Left ventricle myocardium inferior (tissue), 1 donor: ENCODE measurements around the gene SYTL3. TPM values are rescaled to one million over a fixed set of nuclear protein-coding genes. Genes with fewer than 3 reads are reported as not detected.

ENCODE experiments used
- DNase-seq: peaks from one replicate; pipeline ENCODE4 v3.0.0-alpha.2; 2020
- H3K27ac ChIP-seq: fragments of 200-600 bp; replicated peaks from 2 replicates; pipeline ENCODE4 v1.8.0; 2021
- H3K27me3 ChIP-seq: fragments of 200-600 bp; 2 replicates; pipeline ENCODE4 v1.8.0; 2021; ENCODE audit warnings: low read depth
- H3K36me3 ChIP-seq: fragments of 200-600 bp; 2 replicates; pipeline ENCODE4 v1.8.0; 2021
- H3K4me1 ChIP-seq: fragments of 200-600 bp; 2 replicates; pipeline ENCODE4 v1.8.0; 2021
- H3K4me3 ChIP-seq: fragments of 200-600 bp; 2 replicates; pipeline ENCODE4 v1.8.0; 2021; ENCODE audit warnings: mild to moderate bottlenecking, moderate library complexity
- H3K9me3 ChIP-seq: fragments of 200-600 bp; replicated peaks from 2 replicates; pipeline ENCODE4 v1.8.0; 2021
- CTCF ChIP-seq: fragments of 200-600 bp; IDR thresholded peaks from 2 replicates; pipeline ENCODE4 v1.8.0; 2021; ENCODE audit warnings: antibody characterized with exemption, mild to moderate bottlenecking, borderline replicate concordance
- intact Hi-C: fragments of 100-400 bp; cut with micrococcal nuclease; formaldehyde crosslinking; loops from one replicate; pipeline ENCODE4 v1.11.0; 2022
- microRNA-seq: library from miRNA; unstranded; fragments of <30 nt; microRNA quantifications from one replicate; pipeline ENCODE4 v1.2.0, GENCODE V29; 2020
- total RNA-seq: library from RNA; stranded (reverse); fragmentation: NEBNext Ultra II Directional; extraction: Animal tissue kit (Norgen Biotek cat#: 25700); gene quantifications from one replicate; pipeline ENCODE4 v1.2.1, GENCODE V29; 2021
- donor health status: DM: no; HTN: yes; CAD: no; lungs with severe emphysema.

Gene SYTL3
- total RNA-seq, 1 donor from 2014 or later = 11.2 TPM

- DNase-seq = no peak
- no peak for TF ChIP-seq CTCF
- H3K9me3 ChIP-seq = no peaks in the 10 kb centered on the region
- H3K27ac ChIP-seq = peak overlapping the region; percentile 48
- H3K36me3 ChIP-seq = peaks cover 8% of the 10 kb centered on the region
- H3K4me3 ChIP-seq = no peak overlapping the region
- no peaks in the 10 kb centered on the region for H3K27me3 ChIP-seq
- intact Hi-C loops = no loop called here
- peaks cover 94% of the 10 kb centered on the region for H3K4me1 ChIP-seq
Measured at GRCh38 chr6:158808442-158808833, 158.6 kb downstream of the SYTL3 start.

- TF ChIP-seq CTCF = no peak
- H3K27ac ChIP-seq = peak overlapping the region; percentile 48
- no peak overlapping the region for H3K4me3 ChIP-seq
- intact Hi-C loops = no loop called here
- H3K27me3 ChIP-seq = no peaks in the 10 kb centered on the region
- no peak for DNase-seq
- H3K4me1 ChIP-seq = peaks cover 95% of the 10 kb centered on the region
- peaks cover 8% of the 10 kb centered on the region for H3K36me3 ChIP-seq
- no peaks in the 10 kb centered on the region for H3K9me3 ChIP-seq
Measured at GRCh38 chr6:158808941-158809678, 159.3 kb downstream of the SYTL3 start.

GRCh38 chr6:158810155-158811095 is 160.6 kb downstream of the SYTL3 start:
- peaks cover 8% of the 10 kb centered on the region for H3K36me3 ChIP-seq
- H3K9me3 ChIP-seq = no peaks in the 10 kb centered on the region
- peaks cover 98% of the 10 kb centered on the region for H3K4me1 ChIP-seq
- peak overlapping the region; percentile 8 for H3K4me3 ChIP-seq
- peak overlapping the region; percentile 33 for H3K27ac ChIP-seq
- no peaks in the 10 kb centered on the region for H3K27me3 ChIP-seq
- no peak for DNase-seq
- no peak for TF ChIP-seq CTCF
- intact Hi-C loops = no loop called here

- H3K27me3 ChIP-seq = no peaks in the 10 kb centered on the region
- peaks cover 100% of the 10 kb centered on the region for H3K4me1 ChIP-seq
- intact Hi-C loops = no loop called here
- TF ChIP-seq CTCF = no peak
- peaks cover 8% of the 10 kb centered on the region for H3K36me3 ChIP-seq
- DNase-seq = no peak
- H3K9me3 ChIP-seq = no peaks in the 10 kb centered on the region
- H3K4me3 ChIP-seq = no peak overlapping the region
- peak overlapping the region; percentile 96 for H3K27ac ChIP-seq
Measured at GRCh38 chr6:158812611-158813010, 162.8 kb downstream of the SYTL3 start.

GRCh38 chr6:158813032-158813431 is 163.2 kb downstream of the SYTL3 start:
- TF ChIP-seq CTCF = no peak
- H3K36me3 ChIP-seq = peaks cover 8% of the 10 kb centered on the region
- H3K27me3 ChIP-seq = no peaks in the 10 kb centered on the region
- H3K4me3 ChIP-seq = peak overlapping the region; percentile 94
- peaks cover 100% of the 10 kb centered on the region for H3K4me1 ChIP-seq
- intact Hi-C loops = no loop called here
- DNase-seq = no peak
- peak overlapping the region; percentile 96 for H3K27ac ChIP-seq
- H3K9me3 ChIP-seq = no peaks in the 10 kb centered on the region

Small RNAs within 50 kb of the gene (microRNA-seq; reads per million reads assigned to microRNA genes)
- gene MIR3918 (not detected), gene MIR7161 (not detected)

Other genes with a start within 250 kb of the SYTL3 start
- gene TMEM181, start 90.0 kb upstream of the SYTL3 start, total RNA-seq = 8.8 TPM
- gene DYNLT1, start 5.3 kb upstream of the SYTL3 start, total RNA-seq = 126 TPM
- 242 TPM for gene EZR, start 169.3 kb downstream of the SYTL3 start, total RNA-seq